Stimulated activated CD8-positive, alpha-beta memory T cell treated with anti-CD3 and anti-CD28 coated beads, Interleukin-12 subunit alpha, Interleukin-12 subunit beta, amount 100 ng/mL, for 24 hours (primary cell): ENCODE results near the gene THRAP3.
A peak's percentile ranks its signal among the peaks of the same experiment; 100 is the strongest.

Experiments used
- DNase-seq: peaks from one replicate; pipeline ENCODE4 v3.0.0-alpha.2; 2020; ENCODE audit errors: extremely low read depth

THRAP3 gene

DNA sequence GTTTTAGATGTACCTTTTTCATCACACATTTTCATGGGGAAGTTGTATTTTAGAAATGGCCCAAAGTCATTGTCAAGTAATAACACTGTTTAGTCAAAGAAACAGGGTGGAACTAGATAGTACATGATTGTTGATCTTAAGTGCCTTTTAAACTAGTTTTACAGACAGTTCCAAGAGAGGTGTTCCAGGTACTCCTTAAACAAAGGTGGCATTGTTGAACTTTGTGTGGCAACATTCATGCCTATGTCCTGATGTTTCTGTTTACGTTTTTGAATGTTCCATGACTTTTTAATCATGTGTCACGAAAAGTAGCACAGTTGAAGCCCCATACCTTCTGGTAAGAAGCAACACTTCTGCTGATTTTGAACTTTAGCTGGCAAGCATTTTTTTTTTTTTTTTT lies 72.8 kb downstream of the THRAP3 start:
- no peak for DNase-seq

DNA sequence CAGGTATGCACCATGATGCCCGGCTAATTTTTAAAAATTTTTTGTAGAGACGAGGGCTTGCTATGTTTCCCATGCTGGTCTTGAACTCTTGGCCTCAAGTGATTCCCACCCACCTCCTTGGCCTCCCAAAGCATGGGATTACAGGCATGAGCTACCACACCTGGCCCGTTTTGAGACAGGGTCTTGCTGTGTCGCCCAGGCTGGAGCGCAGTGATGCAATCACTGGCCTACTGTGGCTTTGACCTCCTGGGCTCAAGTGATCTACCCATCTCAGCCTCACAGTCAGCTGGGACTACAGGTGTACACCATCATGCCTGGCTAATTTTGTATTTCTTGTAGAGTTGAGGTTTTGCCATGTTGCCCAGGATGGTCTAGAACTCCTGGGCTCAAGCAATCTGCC lies 74.4 kb downstream of the THRAP3 start:
- no peak for DNase-seq

DNA sequence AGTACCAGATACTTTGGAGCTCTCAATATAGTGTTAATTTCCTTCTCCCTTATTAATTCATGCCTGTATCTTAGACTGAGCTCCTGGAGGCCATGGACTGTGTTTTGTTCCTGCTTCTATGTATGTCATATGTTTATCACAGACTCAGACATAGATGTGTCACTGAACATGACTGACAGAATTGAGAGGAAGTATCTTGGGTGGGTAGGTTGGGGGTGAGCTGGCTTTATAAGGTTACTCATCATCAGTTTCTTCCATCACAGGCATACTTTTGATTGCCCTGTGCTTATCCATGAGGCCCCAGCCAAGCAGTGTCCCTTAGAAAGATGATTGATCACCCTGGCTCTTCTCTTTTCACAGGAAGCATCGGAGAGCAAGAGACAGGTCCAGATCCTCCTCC lies 76.3 kb downstream of the THRAP3 start:
- DNase-seq = no peak

- no peak for DNase-seq
Observed at GRCh38 chr1:36301220-36301619, 77.0 kb downstream of the THRAP3 start.

- no peak for DNase-seq
Observed at GRCh38 chr1:36303244-36303643, 79.0 kb downstream of the THRAP3 start.

- DNase-seq = no peak
Observed at GRCh38 chr1:36303650-36304360, 79.6 kb downstream of the THRAP3 start.

GRCh38 chr1:36304521-36304920 lies 80.3 kb downstream of the THRAP3 start:
- no peak for DNase-seq

GRCh38 chr1:36304970-36305914 lies 81.0 kb downstream of the THRAP3 start:
- DNase-seq = no peak

- no peak for DNase-seq
Observed at GRCh38 chr1:36305915-36306209, 81.6 kb downstream of the THRAP3 start.

- no peak for DNase-seq
Observed at GRCh38 chr1:36306210-36306901, 82.1 kb downstream of the THRAP3 start, which contains the start of gene SH3D21. Gene SH3D21, plus strand, starts transcription at chr1:36306368. Its CDS starts 53 bp downstream, at chr1:36306421.

- peak; percentile 81 for DNase-seq
Observed at GRCh38 chr1:36306902-36307456, 82.7 kb downstream of the THRAP3 start.

- DNase-seq = no peak
Observed at GRCh38 chr1:36307601-36308330, 83.5 kb downstream of the THRAP3 start.

DNA sequence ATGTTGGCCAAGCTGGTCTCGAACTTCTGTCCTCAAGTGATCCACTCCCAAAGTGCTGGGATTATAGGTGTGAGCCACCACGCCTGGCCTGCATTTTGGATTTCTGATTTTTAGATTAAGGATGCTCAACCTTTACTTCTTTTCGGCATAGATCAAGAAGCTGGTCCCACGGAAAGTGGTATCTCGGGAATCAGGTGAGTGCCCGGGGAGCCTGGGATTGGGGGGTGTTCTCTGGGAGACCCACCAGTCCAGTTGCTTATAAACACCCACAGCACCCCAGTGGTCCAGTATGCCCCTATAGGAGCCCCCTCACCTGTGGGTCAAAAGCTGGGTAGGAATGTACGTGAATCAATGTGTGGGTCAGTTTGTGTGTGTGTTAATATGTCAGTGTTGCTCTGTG lies 85.2 kb downstream of the THRAP3 start:
- DNase-seq = no peak

- DNase-seq = no peak
Observed at GRCh38 chr1:36320291-36320761, 96.1 kb downstream of the THRAP3 start.

DNA sequence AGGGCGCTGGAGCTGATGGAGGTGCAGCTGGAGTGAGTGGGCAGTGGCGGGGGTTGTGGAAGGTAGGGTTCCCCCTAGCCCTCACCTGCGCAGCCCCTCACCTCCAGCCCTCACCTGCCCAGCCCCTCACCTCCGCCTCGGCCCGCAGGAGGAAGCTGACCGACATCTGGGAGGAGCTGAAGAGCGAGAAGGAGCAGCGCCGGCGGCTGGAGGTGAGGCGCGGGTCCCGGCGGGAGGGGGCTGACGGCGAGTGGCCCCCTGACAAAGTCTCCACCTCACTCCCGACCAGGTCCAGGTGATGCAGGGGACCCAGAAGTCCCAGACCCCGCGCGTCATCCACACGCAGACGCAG lies 96.5 kb downstream of the THRAP3 start:
- no peak for DNase-seq

- DNase-seq = no peak
Observed at GRCh38 chr1:36321119-36321951, 97.1 kb downstream of the THRAP3 start.

DNA sequence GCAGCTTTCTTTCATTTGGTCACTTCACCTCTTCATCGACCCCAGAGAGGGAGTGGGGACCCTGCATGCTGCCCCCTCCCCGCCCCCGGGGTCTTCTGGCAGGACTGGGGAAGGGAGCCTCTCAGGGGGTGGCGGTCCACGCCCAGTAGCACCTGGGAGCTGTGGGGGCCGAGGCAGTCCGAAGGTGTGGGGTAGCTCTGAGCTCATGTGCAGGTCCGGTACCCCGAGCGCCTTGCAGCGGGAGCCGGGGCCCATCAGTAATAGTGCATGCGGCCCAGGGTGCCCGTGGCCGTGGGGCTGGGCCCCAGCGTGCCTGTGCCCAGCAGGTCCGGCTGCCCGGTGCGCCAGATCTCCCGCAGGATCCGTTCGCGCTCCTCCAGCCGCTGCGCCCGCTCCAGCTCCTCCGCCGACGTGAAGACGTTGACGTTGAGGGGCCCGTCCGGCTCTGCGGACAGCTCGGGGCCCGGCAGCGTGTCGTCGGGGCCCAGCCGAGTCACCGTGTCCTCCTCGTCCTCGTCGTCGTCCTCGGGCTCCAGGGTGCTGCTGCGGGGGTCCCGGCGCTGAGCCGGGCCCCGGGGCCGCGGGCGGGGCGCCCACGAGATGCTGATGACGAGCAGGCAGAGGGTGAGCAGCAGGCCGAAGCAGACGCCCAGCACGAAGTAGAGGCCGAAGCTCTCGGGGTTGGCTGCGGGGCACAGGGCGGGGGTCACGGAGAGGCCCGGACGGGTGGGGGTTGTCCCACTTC lies 98.0 kb downstream of the THRAP3 start:
- DNase-seq = no peak

DNA sequence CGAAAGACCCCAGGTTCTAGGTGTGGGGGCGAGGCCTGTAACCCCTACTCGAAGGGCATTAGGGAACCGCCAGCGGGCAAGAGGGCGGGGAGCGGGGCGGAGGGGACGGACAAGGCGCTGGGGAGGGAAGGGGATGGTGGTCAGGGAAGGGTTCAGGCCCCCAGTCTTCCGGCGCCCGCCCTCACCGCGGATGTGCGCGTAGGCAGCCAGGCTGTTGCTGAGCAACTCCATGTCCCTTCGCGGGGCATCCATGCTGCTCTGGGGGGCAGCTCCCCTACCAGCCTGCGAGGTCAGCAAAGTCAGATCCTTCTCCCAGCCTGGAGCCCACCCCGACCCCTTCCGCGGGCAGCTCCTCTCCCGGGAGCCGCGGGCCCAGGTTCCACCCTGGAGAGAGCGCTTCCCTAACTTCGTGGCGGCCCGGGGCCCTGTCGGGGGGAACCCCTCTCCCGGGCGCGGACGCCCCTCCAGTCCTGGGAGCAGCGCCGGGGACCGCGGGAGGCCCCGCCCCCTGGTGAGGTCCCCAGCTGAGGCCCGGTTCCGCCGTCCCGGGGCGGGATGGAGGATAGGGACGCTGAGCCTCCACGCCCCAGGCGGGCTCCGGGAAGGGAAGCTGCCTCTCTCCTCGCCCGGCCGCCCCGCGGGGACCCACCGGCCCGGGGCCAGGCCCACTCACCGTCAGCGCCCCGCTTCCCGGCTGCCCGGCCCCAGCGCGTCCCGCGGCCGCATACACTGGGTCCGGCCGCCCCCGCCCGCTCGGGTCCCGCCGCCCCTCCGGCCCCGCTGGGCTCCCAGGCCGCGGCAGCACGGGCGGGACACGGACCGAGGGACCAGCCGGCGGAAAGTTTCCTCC lies 98.8 kb downstream of the THRAP3 start:
- DNase-seq = no peak
